GM12873 (cell line): Measurements from ENCODE around the gene QDPR.

Experiments
- CTCF ChIP-seq: IDR thresholded peaks from 2 replicates; pipeline ENCODE4 v1.5.1; 2012; ENCODE audit warnings: low read depth, mild to moderate bottlenecking, moderate library complexity, low read length, control low read depth; ENCODE audit not compliant: insufficient read depth; ENCODE audit errors: missing control alignments

The QDPR gene

DNA sequence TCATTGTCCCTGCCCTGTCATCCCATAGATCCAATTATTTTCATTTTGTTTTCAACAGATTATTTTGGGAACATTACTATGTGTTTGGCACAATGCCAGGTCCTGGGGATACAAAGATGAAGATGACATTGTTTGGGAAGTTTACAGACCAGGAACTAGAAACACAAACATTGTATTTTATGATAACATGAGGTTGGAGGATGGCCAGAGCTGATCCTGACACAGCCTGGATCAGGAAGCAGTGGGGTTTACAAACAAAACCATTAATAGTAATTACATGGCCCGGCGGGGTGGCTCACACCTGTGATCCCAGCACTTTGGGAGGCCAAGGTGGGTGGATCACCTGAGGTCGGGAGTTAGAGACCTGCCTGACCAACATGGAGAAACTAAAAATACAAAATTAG is 32.9 kb upstream of the QDPR start:
- no peak for TF ChIP-seq CTCF

DNA sequence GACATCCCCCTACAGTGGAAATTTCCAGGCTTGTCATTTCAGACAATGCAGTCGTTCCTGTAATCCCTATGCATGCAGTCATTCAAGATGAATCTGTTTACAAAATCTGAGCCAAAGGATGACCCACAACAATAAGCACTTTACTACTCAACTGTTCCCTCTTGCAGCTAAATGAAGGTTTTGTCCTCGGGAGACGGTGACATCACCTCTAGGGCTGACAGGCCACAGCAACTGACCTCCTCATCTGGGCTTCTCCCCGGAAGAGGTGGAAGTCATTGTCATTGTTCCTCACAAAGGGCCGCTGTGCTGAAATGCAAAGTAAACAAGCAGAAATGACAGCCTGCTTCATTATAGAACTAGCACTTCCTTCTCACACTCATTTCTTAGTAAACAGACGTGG is 32.3 kb upstream of the QDPR start:
- no peak for TF ChIP-seq CTCF

- TF ChIP-seq CTCF: no peak
Observed at GRCh38 chr4:17535906-17536305, 24.0 kb upstream of the QDPR start.

DNA sequence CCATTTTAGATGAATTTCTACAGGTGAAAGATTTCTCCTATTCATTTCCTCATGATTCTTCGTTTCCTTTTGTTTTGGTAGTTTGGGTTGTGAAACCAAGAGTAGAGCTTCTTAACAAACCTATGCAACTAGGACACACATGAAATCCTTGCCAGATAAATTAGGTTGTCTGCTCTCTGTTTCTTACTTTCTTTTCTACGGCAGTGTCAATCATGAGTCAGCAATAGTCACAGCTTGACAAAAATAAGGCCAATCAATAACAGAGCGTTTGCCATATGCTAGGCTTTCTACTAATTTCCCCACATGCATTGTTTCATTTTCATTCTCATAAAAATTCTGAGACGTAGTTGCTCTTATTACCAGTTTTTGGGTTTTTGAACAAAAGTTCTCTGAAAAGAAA is 23.4 kb upstream of the QDPR start:
- no peak for TF ChIP-seq CTCF

- TF ChIP-seq CTCF: no peak
Observed at GRCh38 chr4:17534705-17535104, 22.8 kb upstream of the QDPR start.

GRCh38 chr4:17531538-17532285 is 19.8 kb upstream of the QDPR start:
- TF ChIP-seq CTCF: no peak

DNA sequence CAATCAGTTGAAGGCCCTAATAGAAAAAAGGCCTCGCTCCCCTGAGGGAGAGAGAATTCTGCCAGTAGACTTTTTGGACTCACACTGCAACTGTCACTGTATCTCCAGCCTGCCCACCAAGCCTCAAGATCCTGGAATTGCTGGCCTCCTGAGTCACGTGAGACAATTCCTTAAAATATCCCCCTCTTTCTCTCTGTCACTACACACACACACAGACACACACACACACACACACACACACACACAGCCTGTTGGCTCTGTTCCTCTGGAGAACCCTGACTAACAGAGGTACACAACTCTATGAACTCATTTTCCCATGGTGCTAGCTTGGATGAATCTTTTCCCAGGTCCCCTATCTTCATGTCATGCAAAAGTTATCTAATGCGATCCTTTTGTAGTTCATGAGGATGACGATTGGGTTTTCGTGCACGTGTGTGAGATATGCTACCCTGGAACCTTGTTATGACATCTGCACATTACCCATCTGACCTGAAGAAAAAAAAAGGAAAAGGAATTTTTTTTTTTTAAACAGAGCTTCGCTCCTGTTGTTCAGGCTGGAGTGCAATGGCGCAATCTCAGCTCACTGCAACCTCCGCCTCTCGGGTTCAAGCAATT is 16.8 kb upstream of the QDPR start:
- TF ChIP-seq CTCF: no peak
